IPS-18c (cell line): ENCODE results near the gene LGALS1.

Source experiments
- H3K4me3 ChIP-seq: 2 replicates; pipeline ENCODE4 v1.7.0; 2013; ENCODE audit warnings: low read depth, mild to moderate bottlenecking, low read length, moderate library complexity; ENCODE audit not compliant: insufficient read depth
- H3K9me3 ChIP-seq: one replicate; pipeline ENCODE4 v1.6.1; 2013; ENCODE audit warnings: mild to moderate bottlenecking, low read length, moderate library complexity; ENCODE audit not compliant: control insufficient read depth, insufficient read depth

Gene LGALS1

DNA sequence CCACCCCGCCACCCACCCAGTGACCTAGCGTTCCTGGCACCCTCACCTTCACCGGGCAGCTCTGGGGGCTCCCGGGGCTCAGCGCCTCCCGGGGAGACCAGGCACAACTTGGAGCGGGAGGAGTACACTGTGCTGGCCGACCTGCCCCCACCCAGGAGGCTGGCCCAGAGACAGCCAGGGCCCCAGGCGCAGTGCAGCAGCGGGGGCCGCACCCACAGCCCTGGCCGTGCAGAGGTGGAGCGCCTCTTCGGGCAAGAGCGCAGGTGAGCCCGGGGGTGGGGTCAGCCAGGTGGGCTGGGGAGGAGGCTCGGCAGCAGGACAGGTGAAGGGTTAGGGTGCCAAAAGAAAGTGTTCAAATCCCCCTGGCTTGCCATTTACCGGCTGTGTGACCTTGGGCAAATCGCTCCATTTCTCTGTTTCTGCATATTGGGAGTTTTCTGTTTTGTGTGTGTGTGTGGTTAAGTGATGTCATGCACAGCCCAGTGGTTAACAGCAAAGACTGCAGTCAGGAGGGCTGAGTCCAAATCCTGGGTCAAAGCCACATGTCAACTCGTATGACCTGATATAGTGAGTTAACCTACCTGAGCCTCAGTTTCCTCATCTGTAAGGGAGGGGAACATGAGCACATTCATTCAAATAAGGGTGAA lies 50.9 kb downstream of the LGALS1 start:
- Histone ChIP-seq H3K4me3 (no peak overlapping the region), H3K9me3 (no peaks in the 10 kb centered on the region)

DNA sequence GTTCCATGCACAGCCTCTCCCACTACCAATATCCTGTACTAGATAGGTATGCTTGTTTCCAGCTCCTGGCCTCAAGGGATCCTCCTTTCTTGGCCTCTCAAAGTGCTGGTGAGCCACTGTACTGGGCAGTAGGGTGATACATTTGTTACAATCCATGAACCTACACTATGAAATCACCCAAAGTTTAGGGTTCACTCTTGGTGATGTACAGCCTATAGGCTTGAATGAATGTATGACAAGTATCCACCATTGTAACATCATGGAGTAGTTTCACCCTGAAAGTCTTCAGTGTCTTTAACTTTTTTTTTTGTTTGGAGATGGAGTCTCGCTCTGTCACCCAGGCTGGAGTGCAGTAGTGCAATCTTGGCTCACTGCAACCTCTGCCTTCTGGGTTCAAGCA lies 53.2 kb downstream of the LGALS1 start:
- Histone ChIP-seq H3K4me3 (no peak overlapping the region), H3K9me3 (no peaks in the 10 kb centered on the region)
